Adipocyte (in vitro differentiated cells): ENCODE data around the gene KLHL29.

Experiments used
- DNase-seq: peaks from one replicate; pipeline ENCODE4 v3.0.0-alpha.2; 2015; ENCODE audit warnings: low read depth
- H3K27me3 ChIP-seq: replicated peaks from 2 replicates; pipeline ENCODE4 v1.7.0; 2013; ENCODE audit warnings: mild to moderate bottlenecking, low read length, moderate library complexity; ENCODE audit not compliant: control insufficient read depth, insufficient read depth
- H3K36me3 ChIP-seq: 2 replicates; pipeline ENCODE4 v1.7.0; 2013; ENCODE audit warnings: low read length, mild to moderate bottlenecking, moderate library complexity; ENCODE audit not compliant: control insufficient read depth, insufficient read depth, severe bottlenecking
- H3K4me1 ChIP-seq: 2 replicates; pipeline ENCODE4 v1.7.0; 2013; ENCODE audit warnings: mild to moderate bottlenecking, low read length, moderate library complexity; ENCODE audit not compliant: control insufficient read depth, insufficient read depth
- H3K4me3 ChIP-seq: 2 replicates; pipeline ENCODE4 v1.7.0; 2013; ENCODE audit warnings: mild to moderate bottlenecking, low read length, moderate library complexity
- H3K9ac ChIP-seq: 2 replicates; pipeline ENCODE4 v1.7.0; 2013; ENCODE audit warnings: mild to moderate bottlenecking, low read length, moderate library complexity
- H3K9me3 ChIP-seq: 2 replicates; pipeline ENCODE4 v1.7.0; 2013; ENCODE audit warnings: mild to moderate bottlenecking, low read length, moderate library complexity; ENCODE audit not compliant: control insufficient read depth

Gene KLHL29

DNA sequence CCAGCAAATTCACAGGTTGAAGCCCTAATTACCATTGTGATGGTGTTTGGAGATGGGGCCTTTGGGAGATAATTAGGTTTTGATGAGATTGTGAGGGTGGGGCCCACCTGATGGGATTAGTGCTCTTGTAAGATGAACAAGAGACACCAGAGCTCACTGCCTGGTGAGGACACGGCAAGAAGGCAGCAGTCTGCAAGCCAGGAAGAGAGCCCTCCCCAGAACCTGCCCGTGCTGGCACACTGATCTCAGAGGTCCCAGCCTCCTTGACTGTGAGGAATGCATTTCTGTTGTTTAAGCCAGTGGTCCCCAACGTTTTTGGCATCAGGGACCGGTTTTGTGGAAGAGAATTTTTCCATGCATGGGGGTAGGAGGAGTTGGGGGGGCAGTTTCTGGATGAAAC, 240.7 kb downstream of the KLHL29 start:
- Histone ChIP-seq H3K36me3 (no peaks in the 10 kb centered on the region), H3K4me1 (no peaks in the 10 kb centered on the region), H3K27me3 (no peaks in the 10 kb centered on the region), H3K9me3 (peaks cover 4% of the 10 kb centered on the region), H3K9ac (no peak overlapping the region), H3K4me3 (no peak overlapping the region)
- no peak for DNase-seq

GRCh38 chr2:23626701-23627230, 241.8 kb downstream of the KLHL29 start:
- Histone ChIP-seq H3K9me3 (peaks cover 4% of the 10 kb centered on the region), H3K36me3 (no peaks in the 10 kb centered on the region), H3K9ac (no peak overlapping the region), H3K4me3 (no peak overlapping the region), H3K27me3 (no peaks in the 10 kb centered on the region), H3K4me1 (no peaks in the 10 kb centered on the region)
- DNase-seq = no peak

DNA sequence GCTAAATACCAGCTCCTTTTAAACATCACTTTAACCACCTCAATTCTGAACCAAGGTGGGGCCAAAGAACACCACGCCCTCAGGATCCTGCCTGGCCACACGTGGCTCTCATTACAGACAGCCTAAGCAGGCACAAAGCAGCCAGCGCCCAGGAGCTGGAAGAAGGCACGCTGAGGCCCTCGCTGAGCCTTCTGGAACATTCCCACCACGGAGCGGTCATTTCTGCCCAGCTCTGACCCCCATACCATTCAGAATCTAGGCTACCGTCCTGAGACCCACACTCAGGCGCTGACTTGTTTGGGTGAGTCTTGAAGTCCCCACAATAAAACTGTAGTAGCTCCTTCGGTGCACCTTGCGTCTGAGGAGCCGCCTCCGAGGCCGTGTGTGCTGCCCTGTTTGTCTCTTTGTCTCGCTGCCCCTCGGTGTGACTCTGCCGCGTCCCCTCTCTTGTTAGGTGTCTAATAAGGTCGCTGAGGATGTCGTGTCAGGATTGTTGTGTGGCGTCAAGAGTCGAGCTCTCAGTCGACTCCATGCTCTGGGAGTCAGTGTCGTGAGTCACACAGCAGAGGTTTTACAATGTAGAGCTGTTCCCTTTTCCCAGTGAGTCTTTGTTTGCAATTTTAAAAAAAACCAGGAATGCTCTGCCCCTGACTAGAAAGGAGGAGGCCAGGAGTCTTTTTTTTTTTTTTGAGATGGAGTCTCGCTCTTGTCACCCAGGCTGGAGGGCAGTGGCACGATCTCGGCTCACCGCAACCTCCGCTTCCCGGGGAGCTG, 242.4 kb downstream of the KLHL29 start:
- H3K9me3 ChIP-seq = peaks cover 4% of the 10 kb centered on the region
- no peak overlapping the region for H3K4me3 ChIP-seq
- H3K27me3 ChIP-seq = no peaks in the 10 kb centered on the region
- no peaks in the 10 kb centered on the region for H3K36me3 ChIP-seq
- H3K4me1 ChIP-seq = no peaks in the 10 kb centered on the region
- H3K9ac ChIP-seq = no peak overlapping the region
- DNase-seq = no peak

GRCh38 chr2:23628926-23629771, 244.2 kb downstream of the KLHL29 start:
- Histone ChIP-seq H3K9me3 (peaks cover 3% of the 10 kb centered on the region), H3K4me1 (no peaks in the 10 kb centered on the region), H3K27me3 (no peaks in the 10 kb centered on the region), H3K9ac (no peak overlapping the region), H3K36me3 (no peaks in the 10 kb centered on the region), H3K4me3 (no peak overlapping the region)
- DNase-seq = no peak

DNA sequence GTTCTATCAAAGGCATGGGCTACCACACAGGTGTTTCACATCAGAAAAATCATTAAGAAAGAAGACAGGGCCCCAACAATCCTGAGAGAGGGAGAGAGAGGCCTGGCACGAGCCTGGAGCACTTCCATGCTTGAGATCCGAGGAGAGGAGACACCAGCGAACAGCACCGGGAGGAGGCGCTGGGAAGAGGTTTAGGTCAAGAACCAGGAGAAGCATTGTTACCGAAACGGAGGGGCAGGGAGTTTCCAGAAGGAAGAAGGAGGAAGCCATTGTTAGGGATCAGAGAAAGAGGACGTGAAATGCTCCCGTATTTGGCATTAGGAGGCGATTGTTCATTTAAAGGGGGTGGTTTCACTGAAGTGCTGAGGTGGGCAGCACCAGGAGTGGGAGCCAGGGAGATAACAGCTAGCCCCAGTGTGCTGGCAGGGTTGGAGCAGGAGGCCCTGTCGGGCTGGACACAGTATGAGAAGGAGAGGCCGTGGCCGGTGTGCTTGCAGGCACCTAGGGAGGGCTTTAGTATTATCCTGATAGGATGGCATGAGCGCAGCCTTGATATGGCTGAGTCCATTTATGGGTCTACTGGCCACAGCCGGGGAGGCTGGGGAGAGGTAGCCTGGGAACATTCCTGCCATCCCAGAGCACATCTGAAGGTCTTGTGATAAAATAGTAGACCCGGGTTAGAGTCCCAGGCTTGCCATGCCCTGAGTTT, 244.9 kb downstream of the KLHL29 start:
- no peak overlapping the region for H3K4me3 ChIP-seq
- no peaks in the 10 kb centered on the region for H3K36me3 ChIP-seq
- no peaks in the 10 kb centered on the region for H3K4me1 ChIP-seq
- H3K9me3 ChIP-seq = no peaks in the 10 kb centered on the region
- no peak for DNase-seq
- H3K27me3 ChIP-seq = no peaks in the 10 kb centered on the region
- no peak overlapping the region for H3K9ac ChIP-seq

GRCh38 chr2:23630961-23631360, 246.0 kb downstream of the KLHL29 start:
- no peaks in the 10 kb centered on the region for H3K4me1 ChIP-seq
- H3K36me3 ChIP-seq = no peaks in the 10 kb centered on the region
- H3K27me3 ChIP-seq = no peaks in the 10 kb centered on the region
- no peak overlapping the region for H3K4me3 ChIP-seq
- H3K9me3 ChIP-seq = no peaks in the 10 kb centered on the region
- DNase-seq = no peak
- H3K9ac ChIP-seq = no peak overlapping the region

GRCh38 chr2:23631389-23631788, 246.4 kb downstream of the KLHL29 start:
- no peaks in the 10 kb centered on the region for H3K36me3 ChIP-seq
- DNase-seq = no peak
- no peak overlapping the region for H3K4me3 ChIP-seq
- H3K9ac ChIP-seq = no peak overlapping the region
- H3K4me1 ChIP-seq = peaks cover 2% of the 10 kb centered on the region
- no peaks in the 10 kb centered on the region for H3K9me3 ChIP-seq
- no peaks in the 10 kb centered on the region for H3K27me3 ChIP-seq

GRCh38 chr2:23632386-23632785, 247.4 kb downstream of the KLHL29 start:
- Histone ChIP-seq H3K27me3 (no peaks in the 10 kb centered on the region), H3K36me3 (no peaks in the 10 kb centered on the region), H3K4me1 (peaks cover 12% of the 10 kb centered on the region), H3K4me3 (no peak overlapping the region), H3K9me3 (no peaks in the 10 kb centered on the region), H3K9ac (no peak overlapping the region)
- no peak for DNase-seq

DNA sequence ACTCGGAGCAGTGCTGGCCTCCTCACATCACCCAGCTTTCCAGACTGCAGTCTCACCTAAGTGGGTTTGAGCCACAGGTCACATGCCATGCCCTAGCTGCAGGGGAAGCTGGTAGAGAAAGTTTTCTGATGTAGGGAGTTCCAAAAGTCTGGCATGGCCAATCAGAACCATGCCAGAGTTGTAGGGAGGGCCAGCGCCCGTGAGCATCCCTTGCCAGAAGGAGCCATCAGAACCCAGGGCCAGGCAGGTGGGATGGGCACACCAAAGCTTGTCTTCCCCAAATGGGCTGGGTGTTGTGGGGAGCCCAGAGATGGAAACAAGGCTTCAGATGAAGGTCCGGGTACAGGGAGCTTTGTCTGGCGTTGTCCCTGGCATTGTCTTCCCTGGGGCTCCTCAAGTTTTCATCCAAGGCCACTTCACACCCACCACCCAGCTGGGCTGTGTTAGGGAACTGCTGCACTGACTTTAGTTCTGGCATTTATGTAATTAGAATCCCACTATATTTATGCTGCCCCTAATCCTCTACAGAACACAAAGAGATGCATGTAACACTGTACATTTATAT, 247.9 kb downstream of the KLHL29 start:
- peaks cover 18% of the 10 kb centered on the region for H3K4me1 ChIP-seq
- no peak for DNase-seq
- no peaks in the 10 kb centered on the region for H3K9me3 ChIP-seq
- H3K27me3 ChIP-seq = no peaks in the 10 kb centered on the region
- H3K36me3 ChIP-seq = no peaks in the 10 kb centered on the region
- no peak overlapping the region for H3K9ac ChIP-seq
- H3K4me3 ChIP-seq = no peak overlapping the region

DNA sequence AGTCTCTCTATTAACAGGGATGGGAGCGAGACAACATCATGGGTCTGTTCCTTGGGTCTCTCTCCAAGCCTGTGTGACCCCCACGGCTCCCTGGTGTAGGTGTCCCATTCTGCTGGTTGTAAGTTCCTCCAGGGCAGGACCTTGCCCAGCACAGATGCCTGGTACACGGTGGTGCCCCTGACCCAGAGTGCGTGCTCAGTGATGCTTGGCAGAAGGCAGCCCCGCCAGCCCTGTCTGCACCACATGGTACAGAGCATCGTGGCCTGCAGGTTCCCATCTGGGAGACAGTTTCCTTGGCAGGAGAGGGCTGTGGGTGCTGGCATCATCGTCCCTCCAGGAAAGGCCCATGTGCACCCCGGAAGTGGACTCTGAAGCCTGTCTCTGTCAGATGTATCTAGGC, 249.0 kb downstream of the KLHL29 start:
- no peak overlapping the region for H3K9ac ChIP-seq
- H3K9me3 ChIP-seq = no peaks in the 10 kb centered on the region
- DNase-seq = no peak
- H3K4me1 ChIP-seq = peaks cover 19% of the 10 kb centered on the region
- no peaks in the 10 kb centered on the region for H3K27me3 ChIP-seq
- H3K36me3 ChIP-seq = no peaks in the 10 kb centered on the region
- H3K4me3 ChIP-seq = no peak overlapping the region
